OCI-LY3 (cell line): ENCODE data around the gene ASAH2B.
"Not testable (repeated sequence)": the region's sequence is repeated elsewhere in the genome, so short reads cannot be mapped to it uniquely, and the experiment has no call there.

Experiments used
- H2AFZ ChIP-seq: fragments of 200-600, 300-600 bp; shearing (Covaris generic); 2 replicates; pipeline ENCODE4 v1.6.0; 2014; ENCODE audit warnings: antibody characterized with exemption, low read depth, low read length
- H3K27ac ChIP-seq: fragments of 200-600, 300-600 bp; sonication (generic); 2 replicates; pipeline ENCODE4 v1.5.1; 2014; ENCODE audit warnings: mild to moderate bottlenecking, low read length, moderate library complexity, mixed read lengths
- H3K27me3 ChIP-seq: fragments of 200-600, 300-600 bp; sonication (generic); 2 replicates; pipeline ENCODE4 v1.6.1; 2014; ENCODE audit warnings: low read depth, low read length, mixed read lengths
- H3K36me3 ChIP-seq: fragments of 200-600, 300-600 bp; sonication (generic); replicated peaks from 2 replicates; pipeline ENCODE3; 2014; ENCODE audit warnings: low read depth, low read length, mixed read lengths
- H3K4me1 ChIP-seq: fragments of 300-600, 200-600 bp; sonication (generic); 2 replicates; pipeline ENCODE4 v1.6.1; 2014; ENCODE audit warnings: low read length, mixed read lengths
- H3K4me2 ChIP-seq: fragments of 200-600, 300-600 bp; sonication (generic); 2 replicates; pipeline ENCODE4 v1.6.1; 2014; ENCODE audit warnings: low read length, mixed read lengths
- H3K4me3 ChIP-seq: fragments of 300-600, 200-600 bp; sonication (generic); 2 replicates; pipeline ENCODE4 v1.5.1; 2014; ENCODE audit warnings: antibody characterized with exemption, mild to moderate bottlenecking, low read length, moderate library complexity
- H3K79me2 ChIP-seq: fragments of 300-600, 200-600 bp; shearing (Covaris generic); 2 replicates; pipeline ENCODE4 v1.6.1; 2014; ENCODE audit warnings: mild to moderate bottlenecking, low read length, mixed read lengths
- H3K9ac ChIP-seq: fragments of 300-600, 200-600 bp; shearing (Covaris generic); 2 replicates; pipeline ENCODE4 v1.6.0; 2014; ENCODE audit warnings: mild to moderate bottlenecking, low read length, moderate library complexity
- H3K9me3 ChIP-seq: fragments of 200-600, 300-600 bp; shearing (Covaris generic); 2 replicates; pipeline ENCODE4 v1.6.1; 2014; ENCODE audit warnings: low read length, mixed read lengths; ENCODE audit not compliant: insufficient read depth
- H4K20me1 ChIP-seq: fragments of 200-600, 300-600 bp; sonication (generic); 2 replicates; pipeline ENCODE4 v1.6.1; 2016; ENCODE audit warnings: low read length, mixed read lengths; ENCODE audit not compliant: insufficient read depth
- CTCF ChIP-seq: fragments of 200-600, 300-600 bp; sonication (generic); IDR thresholded peaks from 2 replicates; pipeline ENCODE4 v1.5.1; 2014; ENCODE audit warnings: antibody characterized with exemption, low read length, low read depth
- EZH2phosphoT487 ChIP-seq: fragments of 200-600 bp; shearing (Covaris generic); IDR thresholded peaks from 2 replicates; pipeline ENCODE4 v1.6.1; 2018; ENCODE audit warnings: antibody characterized with exemption, mixed run types, low read depth

ASAH2B gene

GRCh38 chr10:50739618-50740292 is at the start of gene ASAH2B:
TSS of gene ASAH2B (plus strand) at chr10:50739936. CDS start at chr10:50745131, 5,195 bp downstream.
- no peaks in the 10 kb centered on the region for H3K4me1 ChIP-seq
- H3K4me3 ChIP-seq, result peak within 1 kb of the TSS; percentile 96
- H2AFZ ChIP-seq, result peak within 1 kb of the TSS; percentile 92
- H3K4me2 ChIP-seq, result peak within 1 kb of the TSS; percentile 78
- no peaks in the 10 kb centered on the region for H3K36me3 ChIP-seq
- H3K27me3 ChIP-seq, result no peaks in the 10 kb centered on the region
- no peaks in the 10 kb centered on the region for H3K9me3 ChIP-seq
- H3K9ac ChIP-seq, result peak within 1 kb of the TSS; percentile 74
- H4K20me1 ChIP-seq, result no peaks in the 10 kb centered on the region
- no peaks in the 10 kb centered on the region for H3K79me2 ChIP-seq
- H3K27ac ChIP-seq, result no peak within 1 kb of the TSS
- TF ChIP-seq EZH2phosphoT487, result no peak
- TF ChIP-seq CTCF, result no peak

GRCh38 chr10:50697819-50698218 is 41.9 kb upstream of the ASAH2B start:
- not testable (repeated sequence) for H2AFZ ChIP-seq, H3K4me3 ChIP-seq, H4K20me1 ChIP-seq, H3K9ac ChIP-seq, H3K36me3 ChIP-seq, H3K27me3 ChIP-seq, H3K27ac ChIP-seq, H3K9me3 ChIP-seq, H3K79me2 ChIP-seq, H3K4me1 ChIP-seq, H3K4me2 ChIP-seq

- H3K36me3 ChIP-seq, H3K4me2 ChIP-seq, H2AFZ ChIP-seq, H4K20me1 ChIP-seq, H3K27ac ChIP-seq, H3K27me3 ChIP-seq, H3K9ac ChIP-seq, H3K79me2 ChIP-seq, H3K4me1 ChIP-seq, H3K4me3 ChIP-seq, H3K9me3 ChIP-seq: not testable (repeated sequence)
These were observed 37.8 kb upstream of the ASAH2B start for GRCh38 chr10:50701947-50702346.

- not testable (repeated sequence) for H3K36me3 ChIP-seq, H3K4me2 ChIP-seq, H3K9me3 ChIP-seq, H3K4me3 ChIP-seq, H4K20me1 ChIP-seq, H3K79me2 ChIP-seq, H3K27ac ChIP-seq, H2AFZ ChIP-seq, H3K9ac ChIP-seq, H3K4me1 ChIP-seq, H3K27me3 ChIP-seq
These were observed 36.7 kb upstream of the ASAH2B start for GRCh38 chr10:50702997-50703396.

GRCh38 chr10:50704436-50705079 is 35.2 kb upstream of the ASAH2B start:
- H3K4me1 ChIP-seq, H3K36me3 ChIP-seq, H4K20me1 ChIP-seq, H3K79me2 ChIP-seq, H2AFZ ChIP-seq, H3K4me2 ChIP-seq, H3K9me3 ChIP-seq, H3K27ac ChIP-seq, H3K9ac ChIP-seq, H3K4me3 ChIP-seq, H3K27me3 ChIP-seq: not testable (repeated sequence)

GRCh38 chr10:50706006-50706405 is 33.7 kb upstream of the ASAH2B start:
- H2AFZ ChIP-seq, H3K79me2 ChIP-seq, H3K36me3 ChIP-seq, H3K4me3 ChIP-seq, H3K27ac ChIP-seq, H3K27me3 ChIP-seq, H3K9me3 ChIP-seq, H3K9ac ChIP-seq, H3K4me1 ChIP-seq, H3K4me2 ChIP-seq, H4K20me1 ChIP-seq: not testable (repeated sequence)

- H3K27ac ChIP-seq, H3K4me3 ChIP-seq, H2AFZ ChIP-seq, H3K9me3 ChIP-seq, H4K20me1 ChIP-seq, H3K27me3 ChIP-seq, H3K4me2 ChIP-seq, H3K4me1 ChIP-seq, H3K36me3 ChIP-seq, H3K9ac ChIP-seq, H3K79me2 ChIP-seq: not testable (repeated sequence)
These were observed 29.5 kb upstream of the ASAH2B start for GRCh38 chr10:50710241-50710640.

- H3K4me3 ChIP-seq, H3K9ac ChIP-seq, H3K27me3 ChIP-seq, H3K9me3 ChIP-seq, H3K79me2 ChIP-seq, H3K4me1 ChIP-seq, H2AFZ ChIP-seq, H3K36me3 ChIP-seq, H3K27ac ChIP-seq, H4K20me1 ChIP-seq: not testable (repeated sequence)
- peak overlapping the region; percentile 44 for H3K4me2 ChIP-seq
These were observed 15.9 kb upstream of the ASAH2B start for GRCh38 chr10:50723812-50724211.

- H3K9me3 ChIP-seq, H3K4me3 ChIP-seq, H4K20me1 ChIP-seq, H3K27me3 ChIP-seq, H3K4me1 ChIP-seq, H3K27ac ChIP-seq, H3K79me2 ChIP-seq, H3K36me3 ChIP-seq, H2AFZ ChIP-seq, H3K4me2 ChIP-seq, H3K9ac ChIP-seq: not testable (repeated sequence)
These were observed 11.6 kb upstream of the ASAH2B start for GRCh38 chr10:50728112-50728511.
